Mesothelial cell of epicardium (in vitro differentiated cells): Measurements from ENCODE around the gene NCMAP. TPM values are rescaled to one million over a fixed set of nuclear protein-coding genes. Genes with fewer than 3 reads are reported as not detected.

Experiments used
- DNase-seq, 2 experiments: peaks; one replicate each; pipeline ENCODE4 v3.0.0; 2021; ENCODE audit warnings: low spot score in 2 of 2; ENCODE audit not compliant: unreplicated experiment in 2 of 2
- H3K27ac Mint-ChIP-seq: 2 replicates; pipeline ENCODE4 v1.8.0; 2021; ENCODE audit warnings: mixed read lengths
- H3K27me3 Mint-ChIP-seq: 2 replicates; pipeline ENCODE4 v1.8.0; 2021; ENCODE audit warnings: low read depth, mixed read lengths
- H3K36me3 Mint-ChIP-seq: 2 replicates; pipeline ENCODE4 v1.8.0; 2021; ENCODE audit warnings: mixed read lengths
- H3K4me1 Mint-ChIP-seq: 2 replicates; pipeline ENCODE4 v1.8.0; 2021; ENCODE audit warnings: mixed read lengths
- H3K4me3 Mint-ChIP-seq: 2 replicates; pipeline ENCODE4 v1.8.0; 2021; ENCODE audit warnings: mild to moderate bottlenecking, moderate library complexity, mixed read lengths
- H3K9me3 Mint-ChIP-seq: 2 replicates; pipeline ENCODE4 v1.8.0; 2021; ENCODE audit warnings: mixed read lengths
- total RNA-seq: library from RNA; stranded (reverse); gene quantifications from 3 replicates; pipeline ENCODE4 v1.2.1, GENCODE V29; 2021
- TF ChIP-seq, protein P1 (sequence below): fragments of 200-600 bp; sonication (generic); IDR thresholded peaks from one replicate; pipeline ENCODE4 v1.5.0; 2021; ENCODE audit warnings: antibody characterized with exemption; ENCODE audit not compliant: unreplicated experiment

Gene NCMAP
- total RNA-seq, 1 donor from 2014 or later: 0.31 TPM

DNA sequence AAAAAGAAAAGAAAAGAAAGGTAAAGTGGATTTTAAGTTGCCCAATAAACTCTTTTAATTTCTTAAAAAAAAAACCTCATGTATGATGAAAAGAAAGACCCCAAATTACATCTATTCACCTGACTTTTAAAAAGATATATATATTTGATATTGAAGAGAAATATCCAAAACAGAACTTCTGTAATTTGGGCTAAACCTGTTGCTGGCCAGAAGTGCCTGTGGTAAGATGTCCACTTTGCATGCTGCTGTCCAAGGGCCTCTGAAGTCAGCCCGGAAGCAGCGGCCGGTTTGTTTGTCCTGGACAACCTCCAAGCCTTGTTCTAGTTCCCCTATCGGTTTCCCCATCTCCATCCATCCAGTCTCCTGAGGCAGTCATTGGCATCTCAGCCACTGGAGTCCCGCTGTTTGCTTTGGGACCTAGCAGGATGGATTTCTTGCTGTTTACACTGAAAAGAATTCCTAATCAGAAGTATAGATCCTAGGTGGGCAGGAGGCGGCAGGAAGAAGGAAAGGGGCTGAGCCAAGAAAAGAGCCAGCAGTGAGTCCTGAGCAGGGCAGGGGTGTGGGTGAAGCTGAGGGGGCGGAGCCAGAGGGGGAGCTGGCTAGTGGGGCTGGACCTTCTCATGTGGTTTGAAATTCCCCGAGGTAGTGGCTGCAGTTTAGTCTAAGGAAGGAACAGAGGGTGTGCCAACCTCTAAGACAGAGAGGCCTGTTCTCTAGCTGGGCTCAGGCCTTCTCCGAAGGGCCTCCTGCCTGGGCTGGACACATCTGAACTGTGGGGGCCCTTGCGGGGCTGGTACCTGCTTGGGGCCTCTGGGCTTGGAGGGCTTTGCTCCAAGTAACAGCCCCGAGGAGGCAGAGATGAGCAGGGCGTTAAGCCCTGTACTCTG lies 3.3 kb downstream of the NCMAP start:
- no peak for DNase-seq
- H3K27me3 Mint-ChIP-seq: peaks cover 16% of the 10 kb centered on the region
- no peak overlapping the region for H3K4me3 Mint-ChIP-seq
- H3K36me3 Mint-ChIP-seq: no peaks in the 10 kb centered on the region
- TF ChIP-seq, protein P1, sequence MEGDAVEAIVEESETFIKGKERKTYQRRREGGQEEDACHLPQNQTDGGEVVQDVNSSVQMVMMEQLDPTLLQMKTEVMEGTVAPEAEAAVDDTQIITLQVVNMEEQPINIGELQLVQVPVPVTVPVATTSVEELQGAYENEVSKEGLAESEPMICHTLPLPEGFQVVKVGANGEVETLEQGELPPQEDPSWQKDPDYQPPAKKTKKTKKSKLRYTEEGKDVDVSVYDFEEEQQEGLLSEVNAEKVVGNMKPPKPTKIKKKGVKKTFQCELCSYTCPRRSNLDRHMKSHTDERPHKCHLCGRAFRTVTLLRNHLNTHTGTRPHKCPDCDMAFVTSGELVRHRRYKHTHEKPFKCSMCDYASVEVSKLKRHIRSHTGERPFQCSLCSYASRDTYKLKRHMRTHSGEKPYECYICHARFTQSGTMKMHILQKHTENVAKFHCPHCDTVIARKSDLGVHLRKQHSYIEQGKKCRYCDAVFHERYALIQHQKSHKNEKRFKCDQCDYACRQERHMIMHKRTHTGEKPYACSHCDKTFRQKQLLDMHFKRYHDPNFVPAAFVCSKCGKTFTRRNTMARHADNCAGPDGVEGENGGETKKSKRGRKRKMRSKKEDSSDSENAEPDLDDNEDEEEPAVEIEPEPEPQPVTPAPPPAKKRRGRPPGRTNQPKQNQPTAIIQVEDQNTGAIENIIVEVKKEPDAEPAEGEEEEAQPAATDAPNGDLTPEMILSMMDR: no peak
- H3K9me3 Mint-ChIP-seq: no peaks in the 10 kb centered on the region
- H3K27ac Mint-ChIP-seq: no peak overlapping the region
- peaks cover 26% of the 10 kb centered on the region for H3K4me1 Mint-ChIP-seq

DNA sequence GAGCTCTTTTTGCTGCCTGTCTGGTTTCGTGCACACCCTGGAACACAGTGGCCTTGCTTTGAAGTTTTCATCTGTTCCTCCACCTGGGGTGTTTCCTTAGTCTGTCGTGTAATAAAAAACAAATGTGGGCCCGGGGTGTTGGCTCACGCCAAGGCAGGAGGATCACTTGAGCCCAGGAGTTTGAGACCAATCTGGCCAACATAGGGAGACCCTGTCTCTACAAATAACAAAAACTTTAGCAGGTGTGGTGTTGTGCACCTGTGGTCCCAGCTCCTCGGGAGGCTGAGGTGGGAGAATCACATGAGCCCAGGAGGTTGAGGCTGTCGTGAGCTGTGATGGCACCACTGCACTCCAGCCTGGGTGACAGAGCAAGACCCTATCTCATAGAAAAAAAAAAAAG lies 4.5 kb downstream of the NCMAP start:
- Mint-ChIP-seq H3K27ac (no peak overlapping the region), H3K27me3 (peaks cover 16% of the 10 kb centered on the region)
- TF ChIP-seq, protein P1: no peak

DNA sequence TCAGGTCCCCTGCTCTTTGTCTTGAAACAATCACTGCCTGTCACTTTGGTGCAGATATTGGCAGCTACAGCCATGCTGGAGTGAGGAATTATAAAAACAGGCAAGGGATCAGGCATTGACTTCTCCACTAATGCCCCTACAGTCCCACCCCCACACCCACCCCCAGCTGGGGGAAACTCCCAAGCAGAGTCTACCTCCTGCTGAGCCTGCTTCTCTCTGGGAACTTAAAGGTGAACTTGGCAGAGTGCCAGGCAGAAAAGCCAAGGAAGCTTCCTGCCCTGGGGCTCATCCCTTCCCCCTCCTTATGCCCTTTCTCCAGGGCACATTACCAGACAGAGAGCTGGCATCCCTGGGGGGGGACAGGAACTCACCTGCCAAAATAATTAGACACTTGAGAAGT lies 6.7 kb downstream of the NCMAP start:
- Mint-ChIP-seq H3K4me3 (no peak overlapping the region), H3K36me3 (no peaks in the 10 kb centered on the region), H3K9me3 (no peaks in the 10 kb centered on the region), H3K27me3 (peaks cover 3% of the 10 kb centered on the region), H3K27ac (peak overlapping the region; percentile 11), H3K4me1 (peaks cover 23% of the 10 kb centered on the region)
- TF ChIP-seq, protein P1: no peak
- peak in 1 of 2 experiments; percentile 54 for DNase-seq

More for the DNA sequence above, 4.5 kb downstream of the NCMAP start:
- Mint-ChIP-seq H3K4me3 (no peak overlapping the region), H3K4me1 (peaks cover 24% of the 10 kb centered on the region), H3K9me3 (no peaks in the 10 kb centered on the region), H3K36me3 (no peaks in the 10 kb centered on the region)
- no peak for DNase-seq

DNA sequence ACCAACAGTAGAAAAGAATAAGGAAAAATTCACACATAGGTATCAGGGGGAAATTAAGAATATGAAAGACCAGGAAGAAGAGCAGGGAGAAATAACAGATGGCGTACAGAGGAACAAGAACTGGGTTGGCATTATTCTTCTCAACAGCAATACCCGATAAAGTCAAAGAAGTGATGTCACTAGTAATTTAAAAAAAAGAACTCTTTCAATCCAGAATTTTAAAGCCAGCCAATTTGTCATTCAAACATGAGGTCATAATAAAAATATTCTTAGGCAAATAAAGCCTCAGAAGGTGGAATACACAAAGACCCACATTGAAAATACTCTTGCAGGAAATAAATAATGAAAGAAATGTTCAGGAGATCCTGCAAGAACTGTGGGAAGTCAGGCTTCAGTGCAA lies 8.8 kb downstream of the NCMAP start:
- Mint-ChIP-seq H3K27ac (no peak overlapping the region), H3K9me3 (no peaks in the 10 kb centered on the region), H3K4me1 (peaks cover 24% of the 10 kb centered on the region), H3K4me3 (no peak overlapping the region), H3K27me3 (no peaks in the 10 kb centered on the region), H3K36me3 (no peaks in the 10 kb centered on the region)
- no peak for DNase-seq
- TF ChIP-seq, protein P1: no peak

DNA sequence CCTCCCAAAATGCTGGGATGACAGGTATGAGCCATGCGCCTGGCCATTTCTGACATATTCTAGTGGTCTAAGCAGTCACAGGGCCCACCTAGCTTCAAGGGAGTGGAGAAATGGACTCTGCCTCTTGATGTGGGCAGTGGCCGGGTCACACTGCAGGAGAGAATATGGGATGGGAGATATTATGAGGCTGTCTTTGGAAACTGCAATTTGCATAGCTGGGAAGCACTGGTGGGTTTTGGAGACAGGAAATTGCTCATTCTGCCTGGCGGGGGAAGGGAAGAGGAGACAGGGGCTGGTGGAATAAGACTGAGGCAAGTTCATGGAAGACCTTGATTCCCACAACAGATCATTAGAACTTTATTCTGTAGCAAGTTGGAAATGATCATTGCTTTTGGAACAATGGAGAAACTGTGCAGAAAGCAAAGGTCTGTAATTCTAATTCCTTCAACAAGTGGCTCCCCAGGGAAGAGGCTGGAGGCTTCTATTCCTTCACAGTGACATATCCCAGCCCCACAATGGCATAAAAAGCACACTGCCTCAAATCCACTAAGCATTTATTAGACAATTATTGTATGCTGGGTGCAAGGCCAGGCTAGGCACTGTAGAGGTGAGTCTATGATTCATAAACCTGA lies 10.5 kb downstream of the NCMAP start:
- H3K36me3 Mint-ChIP-seq: no peaks in the 10 kb centered on the region
- H3K9me3 Mint-ChIP-seq: no peaks in the 10 kb centered on the region
- TF ChIP-seq, protein P1: no peak
- no peak for DNase-seq
- H3K27ac Mint-ChIP-seq: no peak overlapping the region
- H3K27me3 Mint-ChIP-seq: no peaks in the 10 kb centered on the region
- H3K4me1 Mint-ChIP-seq: peaks cover 24% of the 10 kb centered on the region
- no peak overlapping the region for H3K4me3 Mint-ChIP-seq
